HG03280 (cell line): Measurements from ENCODE around the gene GNAQ.
"Not testable (repeated sequence)": the region's sequence is repeated elsewhere in the genome, so short reads cannot be mapped to it uniquely, and the experiment has no call there.

Experiments used
- ATAC-seq: cut with Tn5 transposase; IDR thresholded peaks from one replicate; pipeline ENCODE4 v1.9.1; 2021; ENCODE audit warnings: mild to moderate bottlenecking, moderate library complexity; ENCODE audit not compliant: unreplicated experiment

Gene GNAQ

DNA sequence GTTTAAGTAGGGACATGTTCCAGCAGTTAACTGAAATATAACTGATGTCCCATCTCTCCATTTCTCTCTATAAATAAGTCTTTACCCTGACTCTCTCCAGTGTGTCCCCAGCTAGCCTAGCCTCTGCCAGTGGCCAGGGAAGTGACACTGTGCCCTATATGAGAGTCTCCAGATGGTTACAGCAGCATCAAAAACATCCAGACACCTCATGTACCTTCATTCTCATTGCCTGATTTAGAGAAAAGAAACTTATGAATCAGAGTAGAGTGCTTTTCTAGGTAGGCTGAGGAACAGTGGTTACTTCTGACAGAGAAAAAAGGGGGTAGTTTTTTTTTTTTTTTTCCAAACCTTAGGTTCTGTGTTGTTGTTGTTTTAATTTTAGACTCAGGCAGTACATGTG, 148.5 kb downstream of the GNAQ start:
- ATAC-seq, result no peak

DNA sequence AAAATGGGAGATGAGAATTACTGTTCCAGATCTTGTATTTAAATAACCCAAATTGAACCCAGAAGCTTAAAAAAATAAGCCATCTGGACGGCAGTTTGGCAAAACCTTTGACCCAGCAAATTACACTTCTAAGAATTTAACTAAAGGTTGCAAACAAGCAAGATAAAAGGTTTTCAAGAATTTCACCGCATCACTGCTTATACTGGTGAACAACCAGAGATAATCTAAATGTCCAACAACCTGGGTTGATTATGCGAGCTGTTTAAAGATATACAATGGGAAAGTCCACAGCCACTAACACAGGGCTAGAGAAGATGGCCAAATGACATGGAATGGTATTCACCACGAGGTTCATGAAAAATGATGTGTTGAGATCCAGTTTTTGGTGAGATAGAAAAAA, 149.3 kb downstream of the GNAQ start:
- ATAC-seq, result no peak

DNA sequence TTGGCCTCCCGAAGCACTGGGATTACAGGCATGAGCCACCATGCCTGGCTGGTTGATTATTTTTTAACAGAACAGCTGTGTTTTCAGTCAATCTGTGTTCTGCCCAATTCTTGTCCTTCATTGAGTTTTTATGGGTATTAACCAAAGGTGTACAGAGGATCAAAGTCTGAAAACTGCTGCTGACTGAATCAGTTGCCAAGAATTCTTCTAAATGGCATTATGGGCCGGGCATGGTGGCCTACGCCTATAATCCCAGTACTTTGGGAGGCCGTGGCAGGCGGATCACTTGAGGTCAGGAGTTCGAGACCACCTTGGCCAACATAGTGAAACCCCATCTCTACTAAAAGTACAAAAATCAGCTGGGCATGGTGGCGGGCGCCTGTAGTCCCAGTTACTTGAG, 150.0 kb downstream of the GNAQ start:
- ATAC-seq, result not testable (repeated sequence)

DNA sequence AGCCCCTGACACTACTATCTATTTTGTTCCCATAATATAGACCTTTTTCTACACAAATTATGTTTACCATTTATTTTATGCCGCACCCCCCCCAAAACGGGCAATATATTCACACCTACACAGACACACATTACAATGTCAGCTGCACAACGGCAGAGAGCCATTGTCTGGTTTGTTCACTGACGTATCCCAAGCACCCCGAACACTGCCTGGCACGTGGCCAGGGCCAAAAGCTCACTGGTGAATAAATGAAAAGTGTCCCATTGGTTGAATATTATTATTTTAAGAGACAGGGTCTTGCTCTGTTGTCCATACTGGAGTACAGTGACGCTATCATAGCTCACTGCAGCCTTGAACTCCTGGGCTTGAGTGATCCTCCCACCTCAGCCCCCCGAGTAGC, 150.5 kb downstream of the GNAQ start:
- ATAC-seq, result no peak

DNA sequence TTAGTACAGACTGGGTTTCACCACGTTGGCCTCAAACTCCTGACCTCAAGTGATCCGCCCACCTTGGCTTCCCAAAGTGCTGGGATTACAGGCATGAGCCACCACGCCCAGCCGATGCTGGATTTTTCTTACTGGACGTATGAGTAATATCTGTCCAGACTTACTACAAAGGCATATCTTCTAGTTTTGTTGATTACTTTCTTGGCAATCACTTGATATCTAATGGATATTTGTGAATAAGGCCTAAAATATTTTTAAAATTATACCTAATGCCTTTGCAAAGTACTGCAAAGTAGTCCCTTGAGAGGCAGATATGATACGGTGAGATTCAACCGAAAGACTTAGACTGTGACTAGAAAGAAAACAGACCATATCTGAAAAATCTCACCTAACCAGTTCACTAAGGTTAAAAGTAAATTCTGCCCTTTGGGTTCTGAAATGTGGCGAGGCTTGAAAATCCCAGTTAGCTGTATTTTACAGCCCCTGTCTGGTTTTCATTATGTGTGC, 152.1 kb downstream of the GNAQ start:
- ATAC-seq, result no peak

DNA sequence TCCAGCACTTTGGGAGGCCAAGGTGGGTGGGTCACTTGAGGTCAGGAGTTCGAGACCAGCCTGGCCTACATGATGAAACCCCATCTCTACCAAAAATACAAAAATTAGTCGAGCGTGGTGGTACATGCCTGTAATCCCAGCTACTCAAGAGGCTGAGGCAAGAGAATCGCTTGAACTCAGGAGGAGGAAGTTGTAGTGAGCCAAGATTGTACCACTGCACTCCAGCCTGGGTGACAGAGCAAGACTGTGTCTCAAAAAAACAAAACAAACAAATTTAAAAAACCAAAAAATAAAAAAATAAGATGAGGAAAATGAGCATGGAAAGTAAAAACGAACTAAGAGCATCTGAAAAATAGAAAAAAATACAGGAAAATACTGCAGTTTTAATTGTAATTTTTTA, 152.8 kb downstream of the GNAQ start:
- not testable (repeated sequence) for ATAC-seq

DNA sequence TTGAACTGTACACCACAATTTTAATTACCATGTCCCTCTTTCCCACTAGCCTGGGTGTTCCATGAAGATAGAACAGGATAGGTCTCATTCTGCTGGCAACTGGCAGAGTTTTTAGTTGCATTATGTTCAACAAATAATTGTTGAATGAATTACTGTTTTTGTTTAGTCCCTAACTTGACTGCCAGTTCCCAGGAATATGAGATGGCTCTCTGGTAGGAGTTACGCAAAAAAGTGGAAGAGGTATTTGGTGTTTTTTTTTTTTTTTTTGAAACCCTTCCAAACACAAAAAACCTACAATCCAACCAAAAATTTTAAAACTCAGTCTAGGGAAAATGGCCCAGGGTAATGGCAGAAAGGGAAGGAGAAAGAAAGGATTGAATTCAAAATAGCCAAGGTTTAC, 153.6 kb downstream of the GNAQ start:
- ATAC-seq, result no peak

DNA sequence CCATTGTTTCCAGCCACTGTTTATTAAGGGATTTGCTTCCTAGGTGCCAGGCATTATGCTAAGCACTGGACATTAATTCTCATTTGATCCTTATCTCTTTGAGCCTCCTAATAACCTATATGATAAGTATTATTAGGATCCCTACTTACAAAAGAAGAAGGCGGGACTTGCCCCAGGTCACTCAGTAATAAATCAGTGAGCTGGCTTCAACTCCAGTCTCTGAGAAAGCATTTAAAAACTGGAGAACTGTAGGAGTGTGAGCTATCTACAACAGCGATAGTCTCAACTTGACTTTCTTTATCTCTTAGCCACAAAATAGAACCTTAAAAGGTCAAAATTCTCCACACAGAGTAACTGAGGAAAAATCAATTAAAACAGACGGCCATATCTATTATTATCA, 155.0 kb downstream of the GNAQ start:
- ATAC-seq, result no peak

DNA sequence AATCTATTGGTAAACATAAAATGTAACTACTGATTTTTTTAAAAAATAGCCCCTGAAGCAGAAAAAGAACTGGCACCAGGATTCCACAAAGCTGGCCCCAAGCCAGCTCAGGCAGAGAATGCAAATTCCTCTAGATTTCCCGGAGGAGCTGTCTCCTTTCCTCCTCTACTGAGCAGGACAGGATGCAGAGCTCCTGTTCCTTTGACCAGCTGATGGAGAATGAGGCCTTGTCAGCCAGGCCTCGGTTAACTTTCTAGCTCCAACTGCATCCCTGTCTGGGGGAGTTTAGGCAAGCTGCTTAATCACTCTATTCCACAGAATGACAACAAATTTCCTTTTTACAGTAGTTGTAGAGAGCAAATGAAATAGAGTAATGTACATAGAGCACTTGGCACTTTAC, 155.5 kb downstream of the GNAQ start:
- ATAC-seq, result no peak

DNA sequence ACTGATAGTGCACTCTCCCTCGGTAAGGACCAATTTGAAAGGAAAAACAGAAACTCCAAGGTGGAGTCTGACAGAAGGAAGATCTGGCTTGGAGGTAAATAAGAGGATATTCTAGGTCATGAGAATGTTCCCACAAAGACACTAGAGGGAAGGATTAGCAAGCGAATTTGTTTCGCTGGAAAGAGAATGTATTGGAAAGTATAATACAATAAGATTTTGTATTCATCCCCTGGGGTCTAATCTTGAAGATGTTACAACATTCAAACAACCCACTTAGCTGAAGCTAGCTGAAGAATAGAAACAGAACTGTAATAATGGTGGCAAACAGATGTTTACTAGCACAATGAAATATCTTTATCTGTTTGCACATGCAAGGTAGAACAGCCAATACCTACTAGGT, 158.7 kb downstream of the GNAQ start:
- no peak for ATAC-seq

DNA sequence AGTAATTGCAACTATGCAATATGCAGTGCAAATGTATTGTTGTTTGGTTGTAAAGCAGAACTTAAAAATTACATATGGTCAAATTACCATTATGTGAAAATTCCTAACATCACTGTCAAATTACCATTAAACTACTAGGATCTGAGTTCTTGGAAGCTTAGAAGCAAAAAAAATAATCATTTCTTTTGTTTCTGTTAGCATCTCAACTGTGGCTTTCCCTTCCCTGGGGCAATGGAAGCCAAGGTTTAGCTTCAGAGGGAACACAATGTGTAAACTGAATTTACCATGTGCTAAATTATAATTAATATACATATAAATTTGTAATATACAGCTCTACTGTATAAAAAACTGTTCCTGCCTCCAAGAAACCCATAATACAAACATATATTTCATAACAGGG, 159.4 kb downstream of the GNAQ start:
- no peak for ATAC-seq

DNA sequence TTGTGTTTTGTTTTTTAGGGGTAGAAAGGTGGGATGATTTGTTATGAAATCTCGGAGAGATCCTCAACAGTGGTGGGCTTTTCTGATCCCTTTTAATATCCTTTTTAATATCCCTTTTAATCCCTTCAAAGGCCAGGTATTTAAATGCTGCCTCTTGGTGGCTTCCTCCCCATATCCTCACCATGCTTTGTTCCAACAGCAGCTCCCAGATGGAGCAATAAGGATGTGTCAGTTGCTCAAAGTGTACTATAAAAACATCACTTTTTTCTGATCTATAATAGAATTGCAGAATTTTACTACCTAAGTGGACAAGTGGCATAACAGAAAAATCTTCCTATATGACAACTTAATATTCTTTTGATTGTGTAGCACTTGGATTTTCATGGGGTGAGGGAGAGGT, 160.1 kb downstream of the GNAQ start:
- ATAC-seq, result no peak

DNA sequence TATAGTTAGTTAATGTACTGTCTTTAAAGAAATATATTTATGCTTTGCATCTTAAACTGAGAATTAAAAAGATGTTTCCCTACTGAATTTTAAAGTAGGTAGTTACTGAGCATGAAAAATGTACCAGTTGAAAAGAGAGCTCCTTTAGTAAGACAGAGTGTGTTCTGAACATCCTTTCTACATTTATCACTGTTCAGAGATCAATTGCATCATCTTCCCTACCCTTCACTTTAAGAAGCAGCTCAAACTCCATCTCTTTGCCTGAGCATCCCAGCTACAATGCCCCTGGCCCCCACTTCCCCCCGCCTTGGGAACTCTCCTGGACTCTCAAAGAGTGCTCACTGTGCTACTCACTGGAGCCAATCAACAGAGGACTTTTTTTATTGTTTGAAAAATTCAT, 164.7 kb downstream of the GNAQ start:
- ATAC-seq, result no peak

DNA sequence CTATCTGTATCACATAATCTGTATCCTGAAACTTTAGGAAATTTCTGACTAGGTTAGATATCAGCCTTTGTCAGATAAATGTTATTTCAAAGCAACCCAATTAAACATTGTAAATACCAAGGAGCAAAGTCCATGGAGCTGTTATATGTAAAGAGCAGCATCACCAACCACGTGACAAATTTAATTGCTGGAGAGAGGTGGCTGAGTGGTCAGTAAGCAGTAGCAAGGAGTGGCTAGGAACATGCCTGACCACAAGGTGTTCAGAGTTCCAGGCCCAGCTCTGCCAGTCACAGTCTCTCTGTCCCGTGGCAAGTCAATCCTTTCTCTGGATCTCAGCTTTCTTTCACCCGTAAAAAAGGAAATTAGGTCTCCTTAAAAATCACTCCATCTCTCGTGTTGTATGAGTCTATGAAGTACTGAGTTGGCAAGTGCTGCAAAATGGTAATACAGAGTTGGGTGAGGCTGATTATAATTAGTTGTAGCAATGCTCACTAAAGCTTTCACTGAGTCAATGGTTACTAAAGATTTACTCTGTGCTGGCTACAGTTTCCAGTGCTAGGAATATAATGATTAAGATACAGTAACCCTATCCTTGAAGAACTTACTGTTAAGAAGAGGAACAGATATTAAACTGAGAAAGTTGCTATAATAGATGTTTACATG, 166.1 kb downstream of the GNAQ start:
- no peak for ATAC-seq

DNA sequence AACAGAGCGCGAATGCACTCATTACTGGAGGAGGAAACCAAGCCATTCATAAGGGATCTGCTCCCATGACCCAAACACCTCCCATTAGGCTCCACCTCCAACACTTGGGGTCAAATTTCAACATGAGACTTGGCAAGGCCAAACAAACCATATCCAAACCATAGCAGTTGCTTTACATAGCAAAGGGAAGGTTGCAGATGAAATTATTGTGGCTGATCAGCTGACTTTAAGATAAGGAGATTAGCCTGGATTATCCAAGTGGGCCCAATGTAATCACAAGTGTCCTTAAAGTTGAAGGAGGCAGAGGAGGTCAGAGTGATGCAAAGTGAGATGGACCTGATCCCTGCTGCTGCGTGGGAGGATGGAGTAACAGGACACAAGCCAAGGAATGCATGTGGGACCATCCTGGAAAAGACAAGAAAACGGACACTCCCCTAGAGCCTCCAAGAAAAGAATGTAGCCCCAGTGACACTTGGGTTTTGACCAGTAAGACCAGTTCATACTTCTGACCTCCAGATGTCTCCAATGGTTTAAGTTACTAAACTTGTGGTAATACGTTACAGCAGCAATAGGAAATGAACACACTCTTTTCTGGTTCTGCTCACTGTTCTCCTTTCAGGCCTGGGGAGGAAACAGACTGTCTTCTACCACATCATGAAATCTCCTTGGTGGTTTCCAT, 167.3 kb downstream of the GNAQ start:
- no peak for ATAC-seq

DNA sequence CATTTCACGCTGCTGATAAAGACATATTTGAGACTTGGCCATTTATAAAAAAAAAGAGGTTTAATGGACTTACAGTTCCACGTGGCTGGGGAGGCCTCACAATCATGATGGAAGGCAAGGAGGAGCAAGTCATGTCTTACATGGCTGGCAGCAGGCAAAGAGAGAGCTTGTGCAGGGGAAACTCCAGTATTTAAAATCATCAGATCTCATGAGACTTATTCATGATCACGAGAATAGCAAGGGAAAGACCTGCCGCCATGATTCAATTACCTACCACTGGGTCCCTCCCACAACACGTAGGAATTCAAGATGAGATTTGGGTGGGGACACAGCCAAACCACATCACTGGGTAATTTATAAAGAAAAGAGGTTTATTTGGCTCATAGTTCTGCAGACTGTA, 168.0 kb downstream of the GNAQ start:
- not testable (repeated sequence) for ATAC-seq

DNA sequence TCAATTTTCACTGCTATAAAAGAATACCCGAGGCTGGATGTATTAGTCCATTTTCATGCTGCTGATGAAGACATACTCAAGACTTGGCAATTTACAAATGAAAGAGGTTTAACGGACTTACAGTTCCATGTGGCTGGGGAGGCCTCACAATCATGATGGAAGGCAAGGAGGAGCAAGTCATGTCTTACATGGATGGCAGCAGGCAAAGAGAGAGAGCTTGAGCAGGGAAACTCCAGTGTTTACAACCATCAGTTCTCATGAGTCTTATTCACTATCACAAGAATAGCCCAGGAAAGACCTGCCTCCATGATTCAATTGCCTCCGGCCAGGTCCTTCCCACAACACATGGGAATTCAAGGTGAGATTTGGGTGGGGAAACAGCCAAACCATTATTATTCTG, 170.7 kb downstream of the GNAQ start:
- ATAC-seq, result not testable (repeated sequence)

DNA sequence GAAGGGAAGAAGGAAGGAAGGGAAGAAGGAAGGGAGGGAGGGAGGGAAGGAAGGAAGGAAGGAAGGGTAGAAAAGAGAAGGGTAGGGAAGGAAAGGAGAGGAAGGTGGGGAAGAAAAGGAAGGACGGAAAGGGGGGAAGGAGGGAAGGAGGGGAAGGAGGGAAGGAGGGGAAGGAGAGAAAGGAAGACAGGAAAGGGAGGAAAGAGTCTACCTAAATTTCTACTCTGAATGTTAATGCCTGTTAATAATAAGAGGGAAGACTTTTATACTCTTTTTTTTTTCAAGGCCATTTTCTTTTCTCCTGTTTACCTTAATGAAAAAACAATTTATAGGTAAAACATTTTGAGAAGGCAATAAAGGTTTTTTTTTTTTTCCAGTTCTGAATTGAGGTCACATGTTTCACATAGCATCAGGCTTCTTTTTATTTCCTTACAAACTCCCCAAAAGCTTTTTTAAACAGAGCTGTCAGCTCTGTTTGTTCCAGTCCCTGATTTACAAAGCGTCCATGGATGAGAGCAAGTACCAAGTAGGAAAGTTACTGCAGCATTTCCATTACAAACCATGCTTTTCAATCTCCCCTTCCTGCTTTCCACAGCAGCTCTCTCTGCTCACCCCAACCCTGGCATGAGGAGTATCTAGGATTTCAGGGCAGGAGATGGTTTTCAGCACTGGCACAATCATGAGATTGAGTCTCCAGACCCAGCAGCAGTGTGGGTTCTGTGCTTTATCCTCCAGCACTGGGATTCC, 173.9 kb downstream of the GNAQ start:
- no peak for ATAC-seq

DNA sequence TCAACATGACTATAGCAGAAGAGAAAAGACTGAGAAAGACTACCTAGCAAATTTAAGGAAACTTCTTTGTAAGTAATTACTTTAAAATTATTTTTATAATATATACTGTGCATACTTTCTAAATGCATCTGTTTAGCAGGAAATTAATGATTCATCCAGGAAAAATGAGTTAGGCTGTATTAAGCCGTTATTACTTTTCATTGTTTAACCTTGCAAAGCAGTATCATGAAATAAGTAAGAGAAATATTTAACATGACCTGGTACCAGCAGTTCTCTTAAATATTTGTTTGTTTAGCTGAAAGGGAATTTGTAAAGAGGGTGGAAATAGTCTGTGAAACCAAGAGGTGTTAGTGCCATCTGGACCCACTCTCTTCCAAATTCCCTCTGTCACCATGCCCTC, 175.0 kb downstream of the GNAQ start:
- no peak for ATAC-seq

DNA sequence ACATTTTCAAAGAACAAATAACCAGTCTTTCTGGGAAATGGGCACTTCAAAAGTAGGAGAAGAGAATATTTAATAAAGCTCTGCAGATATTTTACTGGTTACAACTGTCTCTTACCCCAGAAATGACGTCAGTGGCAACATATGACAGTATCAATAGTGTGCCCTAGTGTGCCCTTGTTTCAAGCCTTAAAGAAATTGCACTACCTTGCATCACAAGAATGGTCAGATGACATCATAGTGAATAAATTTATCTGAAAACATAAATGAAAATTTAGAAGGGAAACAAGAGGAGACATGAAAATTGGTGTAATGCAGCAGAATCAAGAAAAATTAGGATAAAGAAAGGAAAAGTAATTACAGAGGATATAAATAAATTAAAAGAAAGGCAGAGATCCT, 176.7 kb downstream of the GNAQ start:
- no peak for ATAC-seq

DNA sequence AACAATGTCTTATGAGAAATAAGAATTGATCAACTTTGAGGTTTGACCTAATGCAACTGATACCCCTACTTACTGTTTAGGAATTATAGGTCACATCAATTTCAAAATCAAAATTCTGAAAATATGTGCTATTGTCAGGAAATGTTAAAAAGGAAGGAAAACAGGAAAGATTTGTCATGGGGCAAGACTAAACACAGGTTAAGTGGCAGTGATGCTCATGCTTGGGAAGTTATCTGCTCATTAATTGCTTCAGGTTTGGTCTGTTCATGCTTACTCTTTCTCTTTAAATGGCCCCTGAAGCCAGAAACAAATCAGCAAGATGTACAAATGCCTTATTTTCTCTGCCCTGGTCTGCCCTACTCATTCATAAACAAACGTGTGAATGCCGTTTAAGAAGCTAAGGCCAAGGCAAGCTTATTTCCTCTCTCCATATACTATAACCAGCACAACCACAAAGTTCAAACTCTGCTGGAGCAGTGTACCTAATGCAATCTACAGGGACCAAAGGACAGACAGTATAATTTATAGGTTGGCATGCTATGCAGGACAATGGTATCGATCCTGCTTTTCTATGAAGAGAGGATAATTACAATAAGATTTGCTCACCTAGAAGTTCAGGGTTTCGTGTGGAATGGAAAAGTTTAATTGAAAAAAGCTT, 177.2 kb downstream of the GNAQ start:
- no peak for ATAC-seq

DNA sequence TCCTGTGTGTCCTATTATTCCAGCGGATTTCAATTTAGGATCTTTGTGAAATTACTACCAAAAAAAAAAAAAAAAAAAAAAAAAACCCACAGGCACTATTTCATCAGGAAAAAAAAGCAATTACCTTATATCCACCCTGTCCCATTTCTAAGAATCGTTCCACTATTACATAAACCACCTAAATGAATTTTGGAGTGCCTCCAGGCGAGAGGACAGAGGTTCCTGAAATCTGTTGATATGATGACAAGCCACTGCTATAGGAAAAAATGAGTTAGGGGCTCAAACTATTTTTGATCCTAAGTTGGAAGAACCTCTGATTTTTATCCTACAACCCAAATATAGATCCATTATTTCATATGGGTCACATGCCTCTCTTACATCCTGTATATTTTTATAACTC, 177.9 kb downstream of the GNAQ start:
- ATAC-seq, result no peak
